HCT116 (cell line): ENCODE measurements around the gene USP28.

Experiments used
- CTCF ChIP-seq, 3 experiments: fragments of 200-600 bp in 1 of 3; sonication (generic) in 1 of 3; IDR thresholded peaks in 2 of 3; conservative IDR thresholded peaks in 1 of 3; 2 replicates each; pipeline ENCODE4 v1.5.1; 2012 to 2017; ENCODE audit warnings: low read depth in 2 of 3, low read length in 2 of 3, antibody characterized with exemption in 1 of 3, borderline replicate concordance in 1 of 3, control low read depth in 1 of 3, mild to moderate bottlenecking in 1 of 3, mixed read lengths in 1 of 3, mixed run types in 1 of 3, moderate library complexity in 1 of 3; ENCODE audit not compliant: insufficient read depth in 1 of 3
- EZH2 ChIP-seq: fragments of 200-600 bp; sonication (generic); IDR thresholded peaks from 2 replicates; pipeline ENCODE4 v1.6.1; 2017; ENCODE audit warnings: antibody characterized with exemption, mixed run types
- SIN3A ChIP-seq: IDR thresholded peaks from 2 replicates; pipeline ENCODE4 v1.6.1; 2012; ENCODE audit warnings: low read depth
- YY1 ChIP-seq: IDR thresholded peaks from 2 replicates; pipeline ENCODE4 v1.6.1; 2011; ENCODE audit warnings: low read length, low read depth, moderate library complexity, mild to moderate bottlenecking; ENCODE audit not compliant: insufficient replicate concordance; ENCODE audit errors: extremely low read depth

- TF ChIP-seq CTCF (IDR thresholded peaks at IDR 0.05 in 2 of 3, conservative IDR thresholded peaks at IDR 0.05 in 1 of 3; ENCODE audit: borderline replicate concordance in 1 of 3, insufficient read depth in 1 of 3, low read depth in 2 of 3, low read length in 2 of 3) (no peak), SIN3A (no peak), EZH2 (no peak), YY1 (no peak)
Observed at GRCh38 chr11:113771964-113772363, 103.4 kb downstream of the USP28 start.
